ENCODE measurements around the gene LYPD6B.
A peak's percentile ranks its signal among the peaks of the same experiment; 100 is the strongest.
"Not testable (repeated sequence)": the region's sequence is repeated elsewhere in the genome, so short reads cannot be mapped to it uniquely, and the experiment has no call there.

Gene LYPD6B

DNA sequence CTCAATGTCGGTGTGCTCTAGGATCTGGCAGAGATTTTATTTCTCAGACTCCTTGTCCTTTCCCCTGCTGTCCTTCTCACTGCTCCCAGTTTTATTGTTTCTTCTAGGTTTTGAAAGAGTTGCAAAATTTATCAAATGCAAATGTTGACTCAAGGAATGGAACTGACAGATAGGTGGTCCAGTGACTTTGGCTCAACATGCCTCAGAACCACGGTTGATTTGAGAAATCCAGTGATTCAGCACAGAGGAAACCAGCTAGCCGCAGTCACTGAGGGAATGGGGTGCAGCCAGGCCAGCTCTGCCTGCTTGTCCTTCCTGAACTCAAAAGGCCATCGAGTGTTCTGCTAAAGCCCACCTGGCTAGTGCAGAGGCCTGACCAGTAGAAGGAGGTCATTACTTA, 166.2 kb downstream of the LYPD6B start:
- DNase-seq (ENCODE audit: low spot score) = no peak

DNA sequence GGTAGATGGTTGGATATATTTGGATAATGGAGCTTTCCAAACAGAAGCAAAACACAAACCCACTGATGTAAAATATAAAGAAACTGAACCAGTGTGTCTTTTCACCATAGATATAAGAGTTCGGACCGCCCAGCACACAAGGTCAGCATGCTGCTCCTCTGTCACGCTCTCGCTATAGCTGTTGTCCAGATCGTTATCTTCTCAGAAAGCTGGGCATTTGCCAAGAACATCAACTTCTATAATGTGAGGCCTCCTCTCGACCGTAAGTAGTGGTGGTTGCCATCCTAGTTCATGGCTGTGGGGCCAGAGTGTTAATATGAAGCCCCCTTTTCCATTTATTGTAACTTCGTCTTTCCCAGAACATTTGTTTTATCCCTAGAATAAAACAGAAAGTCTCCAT, 166.6 kb downstream of the LYPD6B start:
- no peak for DNase-seq (ENCODE audit: low spot score)

DNA sequence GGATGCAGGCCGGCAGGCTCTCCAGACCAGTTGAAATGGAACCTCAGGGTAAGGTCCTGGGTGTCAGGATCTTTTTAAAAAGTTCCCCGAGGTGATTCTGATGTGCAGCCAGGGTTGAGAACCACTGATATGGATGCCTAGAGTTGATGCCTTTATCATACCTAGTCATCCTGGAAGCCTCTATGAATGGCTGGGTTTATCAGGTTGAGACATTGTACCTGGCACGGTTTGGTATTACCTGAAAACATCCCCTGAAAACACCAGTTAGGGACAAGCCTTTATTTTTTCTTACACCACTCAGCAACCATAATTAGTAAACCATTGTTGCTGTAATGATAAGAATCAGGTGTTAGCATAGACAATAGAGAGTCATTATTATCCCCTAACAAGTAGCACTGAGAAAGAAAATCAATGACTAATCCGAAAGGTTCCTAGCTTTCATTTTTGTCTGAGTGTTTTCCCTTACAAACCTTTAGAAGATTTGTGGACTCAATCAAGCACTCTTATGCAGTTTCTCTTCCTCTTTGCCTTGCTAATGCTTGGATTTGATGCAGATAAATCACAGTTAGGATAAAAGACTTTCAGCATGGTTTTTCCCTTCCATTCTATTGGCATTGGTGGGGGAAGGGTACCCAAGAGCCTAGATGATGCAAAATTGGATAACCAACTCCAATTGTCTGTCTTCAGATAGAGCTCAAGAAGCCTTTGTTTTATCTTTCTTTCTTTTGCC, 175.4 kb downstream of the LYPD6B start:
- no peak for DNase-seq (ENCODE audit: low spot score)

DNA sequence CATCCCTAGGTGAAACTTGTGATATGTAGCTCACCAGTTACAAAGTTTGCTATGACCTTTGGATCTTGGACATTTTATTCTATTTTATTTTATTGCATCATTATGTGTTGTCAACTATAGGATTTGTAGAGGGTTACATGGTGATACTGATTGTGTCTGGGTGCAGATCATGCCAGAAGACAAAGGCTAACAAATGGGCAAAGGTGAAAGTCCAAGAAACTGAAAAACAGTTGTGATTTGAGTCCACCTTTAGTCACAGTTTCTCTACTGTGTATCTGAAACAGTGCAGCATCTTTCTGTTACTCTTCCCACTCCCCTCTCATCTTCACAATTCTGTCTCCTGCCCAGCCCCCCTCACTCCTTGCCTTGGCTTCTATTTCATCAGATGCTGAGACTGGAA, 180.0 kb downstream of the LYPD6B start:
- no peak for DNase-seq (ENCODE audit: low spot score)

DNA sequence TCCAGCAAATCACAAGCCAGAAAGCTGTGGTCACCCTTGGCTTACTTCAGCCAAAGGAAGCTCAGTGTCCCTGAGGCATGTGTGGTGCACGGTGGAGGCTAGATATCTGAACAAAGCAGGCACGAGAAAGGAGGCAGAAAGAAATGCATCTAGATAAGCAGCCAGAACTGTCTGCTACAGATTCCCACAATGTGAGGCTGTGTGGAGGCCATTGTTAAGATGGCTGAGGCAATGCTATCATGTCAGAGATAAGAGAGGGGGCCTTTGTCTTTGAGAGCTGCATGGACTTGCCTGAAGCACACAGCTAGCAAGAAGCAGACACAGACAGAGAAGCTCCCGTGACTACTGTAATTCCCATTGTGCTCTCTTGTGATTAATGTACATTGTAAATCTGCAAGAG, 181.4 kb downstream of the LYPD6B start:
- no peak for DNase-seq (ENCODE audit: low spot score)

DNA sequence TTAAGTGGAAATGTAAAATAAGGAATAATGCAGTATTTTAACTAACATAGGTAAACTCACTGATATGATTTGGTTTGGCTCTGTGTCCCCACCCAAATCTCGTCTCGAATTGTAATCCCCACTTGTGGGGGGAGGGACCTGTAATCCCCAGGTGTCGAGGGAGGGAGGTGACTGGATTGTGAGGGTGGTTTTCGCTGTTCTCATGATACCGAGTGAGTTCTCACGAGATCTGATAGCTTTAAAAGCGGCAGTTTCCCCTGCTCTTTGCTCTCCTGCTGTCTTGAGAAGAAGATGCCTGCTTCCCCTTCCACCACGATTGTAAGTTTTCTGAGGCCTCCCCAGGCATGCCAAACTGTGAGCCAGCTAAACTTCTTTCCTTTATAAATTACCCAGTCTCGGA, 182.5 kb downstream of the LYPD6B start:
- DNase-seq (ENCODE audit: low spot score) = no peak

DNA sequence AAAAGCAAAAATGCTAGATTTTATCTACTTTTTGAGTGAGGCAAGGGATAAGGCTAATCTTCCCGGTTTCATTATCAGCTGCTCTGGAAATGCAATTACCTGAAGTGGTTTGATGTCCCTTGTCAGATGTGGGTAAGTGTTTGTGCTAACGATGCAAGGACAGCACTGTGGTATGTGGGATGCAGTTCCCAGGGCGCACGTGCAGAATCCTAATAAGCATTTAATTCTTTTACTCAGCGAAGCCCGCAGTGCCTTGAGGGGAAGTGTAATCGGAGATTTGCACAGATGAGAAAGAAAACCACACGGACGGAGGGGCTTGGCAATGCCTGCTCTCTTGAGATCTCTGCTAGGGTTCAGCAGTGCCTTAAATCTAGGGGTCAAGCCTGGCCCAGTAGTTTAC, 183.4 kb downstream of the LYPD6B start:
- peak; percentile 60 for DNase-seq (ENCODE audit: low spot score)

DNA sequence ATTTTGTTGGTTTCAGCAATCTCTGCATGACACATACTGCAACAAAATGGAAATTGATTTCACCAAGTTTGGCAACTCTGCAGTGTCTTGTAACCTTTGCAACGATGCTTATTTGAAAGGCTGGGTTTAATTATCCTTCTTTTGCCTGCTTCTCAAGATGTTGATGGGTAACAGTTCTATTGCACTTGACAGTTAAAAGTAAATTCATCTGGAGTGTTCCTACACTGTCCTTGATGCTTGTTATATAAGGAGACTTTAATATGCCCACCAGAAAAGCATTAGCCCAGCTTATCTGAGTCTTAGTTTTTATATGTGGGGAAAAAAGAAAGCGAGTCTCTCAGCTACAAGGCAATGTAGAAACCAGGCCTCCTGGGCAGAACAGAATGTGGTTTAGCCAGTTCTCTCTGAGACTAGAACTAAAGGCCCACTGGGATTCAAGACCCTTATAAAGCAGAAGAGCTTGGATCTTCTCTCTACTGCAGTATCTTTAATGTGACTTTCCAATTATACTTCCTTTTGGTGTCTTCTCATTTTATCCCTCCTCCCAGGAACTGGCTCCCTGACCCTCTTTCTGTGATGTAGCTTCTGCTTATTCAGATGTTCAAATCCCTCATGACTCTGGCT, 185.1 kb downstream of the LYPD6B start:
- DNase-seq (ENCODE audit: low spot score) = no peak

DNA sequence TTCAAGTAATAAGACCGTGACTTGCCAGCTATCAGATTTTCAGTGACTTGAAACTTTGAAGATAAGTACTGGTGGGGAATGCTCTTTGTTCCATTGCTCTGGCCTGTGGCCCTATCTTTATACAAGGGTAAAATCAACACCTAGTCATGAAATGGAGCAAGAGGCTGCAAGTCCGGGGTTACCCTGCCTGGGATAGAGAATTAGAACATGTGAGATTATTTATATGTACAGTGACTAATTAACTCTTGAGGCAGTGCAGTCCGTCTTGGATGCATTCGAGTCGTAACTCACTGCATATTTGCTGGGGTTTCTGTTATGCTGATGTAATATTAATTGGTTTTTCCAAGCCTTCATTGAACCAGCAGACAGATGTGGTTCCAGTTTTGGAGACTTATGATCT, 186.0 kb downstream of the LYPD6B start:
- no peak for DNase-seq (ENCODE audit: low spot score)

DNA sequence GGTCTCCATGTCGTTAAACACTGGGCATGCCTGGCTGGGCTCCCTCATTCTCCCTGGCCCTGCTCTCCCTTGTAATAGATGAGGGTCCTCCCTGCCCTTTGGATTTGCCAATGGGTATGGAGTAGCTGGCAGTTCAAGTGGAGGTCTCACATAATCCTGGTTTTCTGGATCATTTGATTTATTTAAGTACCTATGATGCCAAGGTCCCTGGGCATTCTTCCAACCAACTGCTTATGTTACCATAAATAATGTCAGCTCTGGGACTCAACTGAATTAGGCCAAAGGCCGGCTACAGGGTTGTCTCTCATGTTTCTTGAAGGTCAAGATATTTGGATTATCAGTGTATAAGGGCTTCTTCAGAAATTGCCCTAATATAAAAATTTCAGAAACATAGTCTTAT, 186.9 kb downstream of the LYPD6B start:
- DNase-seq (ENCODE audit: low spot score) = no peak

DNA sequence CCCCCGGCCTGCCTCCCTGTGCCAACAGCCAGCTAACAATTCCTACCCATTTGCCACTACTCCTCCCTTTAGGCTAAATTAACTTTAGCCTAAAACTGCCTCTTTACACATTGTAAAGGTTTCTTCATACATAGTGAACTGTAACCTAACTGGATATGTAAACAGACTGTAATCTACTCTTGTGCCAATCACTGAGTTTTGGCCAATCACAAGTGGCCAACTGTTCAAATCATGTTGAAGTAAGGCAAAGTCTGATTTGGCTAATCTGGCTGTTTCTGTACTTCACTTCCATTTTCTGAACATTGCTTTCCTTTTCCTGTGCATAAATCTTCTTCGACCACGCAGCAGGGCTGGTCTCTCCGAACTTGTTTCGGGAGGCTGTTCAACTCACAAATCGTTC, 188.3 kb downstream of the LYPD6B start:
- no peak for DNase-seq (ENCODE audit: low spot score)

DNA sequence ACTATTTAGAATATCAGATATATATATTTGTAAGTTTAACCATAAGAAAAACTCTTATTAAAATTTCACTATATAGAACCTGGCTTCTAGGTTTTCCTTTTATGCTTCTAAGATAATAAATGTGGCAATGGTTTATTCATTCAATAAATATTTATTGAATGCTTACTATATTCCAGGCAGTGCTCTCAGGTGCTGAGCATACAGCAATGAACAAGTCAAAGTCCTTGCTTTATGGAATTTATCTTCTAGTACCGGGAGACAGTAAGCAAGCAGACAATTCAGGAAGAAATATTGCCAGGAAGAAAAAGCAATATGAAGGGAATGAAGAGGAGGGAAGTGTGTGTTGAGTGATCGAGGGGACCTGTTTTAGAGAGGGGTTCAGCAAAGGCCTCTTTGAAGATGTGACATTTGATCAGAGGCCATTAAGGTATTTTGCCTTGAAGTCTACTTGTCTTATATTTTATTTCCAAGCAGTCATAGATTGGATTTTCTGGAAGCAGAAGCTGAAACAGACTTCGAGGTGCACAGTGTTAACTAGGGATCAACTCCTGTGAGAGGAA, 197.4 kb downstream of the LYPD6B start:
- DNase-seq (ENCODE audit: low spot score) = no peak

DNA sequence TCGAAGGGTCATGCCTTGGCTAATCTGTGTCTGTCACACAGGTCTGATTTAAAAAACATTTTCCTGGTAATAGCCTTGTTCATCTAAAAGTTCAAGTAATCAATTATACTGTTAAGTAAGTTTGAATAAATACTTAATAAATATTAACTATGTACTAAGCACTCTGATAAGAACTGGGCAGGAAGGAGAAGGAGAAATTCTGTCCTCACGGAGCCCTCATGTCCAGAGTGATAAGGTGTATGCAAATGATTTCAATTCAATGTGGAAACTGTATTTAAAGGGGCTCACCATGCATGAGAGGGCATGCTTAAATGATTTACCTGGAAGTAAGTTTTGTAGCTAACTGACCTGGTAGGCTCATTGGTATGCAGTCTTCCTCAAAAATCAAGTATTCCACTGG, 197.9 kb downstream of the LYPD6B start:
- no peak for DNase-seq (ENCODE audit: low spot score)

DNA sequence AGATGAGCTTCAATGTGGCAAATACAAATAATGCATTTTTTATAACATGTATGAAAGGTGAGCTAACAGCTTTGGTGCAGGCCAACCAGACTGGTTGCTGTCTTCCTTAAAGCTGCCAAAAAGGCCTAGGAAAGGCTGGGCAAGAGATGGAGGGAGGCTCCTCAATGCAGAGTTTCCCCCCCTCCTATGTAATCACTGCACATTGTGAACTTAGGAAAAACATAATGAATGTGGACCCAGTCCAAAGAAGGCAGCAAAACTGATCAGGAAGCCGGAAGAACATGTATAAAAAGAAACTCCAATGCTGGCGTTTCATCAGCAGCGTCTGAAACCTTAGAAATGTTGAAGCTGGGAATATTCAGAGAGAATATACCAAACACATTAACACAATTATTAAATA, 207.7 kb downstream of the LYPD6B start:
- DNase-seq (ENCODE audit: low spot score) = no peak

DNA sequence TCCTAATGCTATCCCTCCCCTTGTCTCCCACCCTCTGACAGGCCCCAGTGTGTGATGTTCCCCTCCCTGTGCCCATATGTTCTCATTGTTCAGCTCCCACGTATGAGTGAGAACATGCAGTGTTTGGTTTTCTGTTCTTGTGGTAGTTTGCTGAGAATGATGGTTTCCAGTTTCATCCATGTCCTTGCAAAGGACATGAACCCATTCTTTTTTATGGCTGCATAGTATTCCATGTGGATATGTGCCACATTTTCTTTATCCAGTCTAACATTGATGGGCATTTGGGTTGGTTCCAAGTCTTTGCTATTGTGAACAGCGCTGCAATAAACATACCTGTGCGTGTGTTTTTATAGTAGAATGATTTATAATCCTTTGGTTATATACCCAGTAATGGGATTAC, 212.9 kb downstream of the LYPD6B start:
- DNase-seq (ENCODE audit: low spot score) = not testable (repeated sequence)

DNA sequence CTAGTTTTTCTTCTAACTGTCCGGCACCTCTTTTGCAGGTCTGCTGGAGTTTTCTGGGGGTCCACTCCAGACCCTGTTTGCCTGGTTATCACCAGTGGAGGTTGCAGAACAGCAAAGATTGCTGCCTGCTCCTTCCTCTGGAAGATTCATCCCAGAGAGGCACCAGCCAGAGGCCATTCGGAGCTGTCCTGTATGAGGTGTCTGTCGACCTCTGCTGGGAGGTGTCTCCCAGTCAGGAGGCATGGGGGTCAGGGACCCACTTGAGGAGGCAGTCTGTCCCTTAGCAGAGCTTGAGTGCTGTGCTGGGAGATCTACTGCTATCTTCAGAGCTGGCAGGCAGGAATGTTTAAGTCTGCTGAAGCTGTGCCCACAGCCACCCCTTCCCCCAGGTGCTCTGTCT, 218.4 kb downstream of the LYPD6B start:
- DNase-seq (ENCODE audit: low spot score) = not testable (repeated sequence)

DNA sequence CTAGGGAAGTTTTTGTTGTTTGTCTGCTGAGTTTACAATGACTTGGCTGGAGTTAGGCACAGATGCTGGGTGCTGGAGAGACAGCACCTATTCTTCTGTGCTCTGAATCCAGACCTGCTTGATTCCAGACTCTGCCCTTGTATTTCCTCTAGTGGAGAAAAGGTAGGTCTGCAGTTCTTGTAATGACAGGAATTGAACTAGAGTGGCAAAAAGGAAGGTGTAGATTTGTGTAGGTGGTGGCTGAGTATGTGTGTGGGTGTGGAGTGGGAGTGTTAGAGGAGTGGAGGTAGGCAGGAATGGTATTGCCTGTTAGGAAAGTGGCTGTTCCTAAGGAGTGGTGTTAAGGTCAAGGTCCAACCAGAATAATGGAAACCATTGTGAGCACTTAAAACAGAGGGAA, 220.0 kb downstream of the LYPD6B start:
- no peak for DNase-seq (ENCODE audit: low spot score)

DNA sequence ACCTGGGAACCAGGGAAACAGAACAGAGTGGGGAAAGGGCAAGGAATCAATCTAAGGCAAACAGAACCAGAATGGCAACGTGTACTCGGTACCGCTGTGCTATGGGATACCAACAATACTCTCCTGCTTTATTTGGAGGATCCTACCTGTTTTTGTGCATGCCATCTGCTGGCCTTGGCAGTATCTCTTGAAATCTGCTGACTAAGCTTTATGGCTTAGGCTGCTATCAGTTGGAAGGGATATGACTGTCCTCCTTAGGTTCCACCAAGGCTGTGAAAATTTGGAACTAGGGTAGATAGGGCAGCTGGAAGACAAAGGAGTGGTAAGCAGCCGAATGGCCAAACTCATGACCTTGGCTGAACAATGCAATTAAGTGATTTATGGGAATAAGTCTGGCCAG, 220.6 kb downstream of the LYPD6B start:
- no peak for DNase-seq (ENCODE audit: low spot score)

DNA sequence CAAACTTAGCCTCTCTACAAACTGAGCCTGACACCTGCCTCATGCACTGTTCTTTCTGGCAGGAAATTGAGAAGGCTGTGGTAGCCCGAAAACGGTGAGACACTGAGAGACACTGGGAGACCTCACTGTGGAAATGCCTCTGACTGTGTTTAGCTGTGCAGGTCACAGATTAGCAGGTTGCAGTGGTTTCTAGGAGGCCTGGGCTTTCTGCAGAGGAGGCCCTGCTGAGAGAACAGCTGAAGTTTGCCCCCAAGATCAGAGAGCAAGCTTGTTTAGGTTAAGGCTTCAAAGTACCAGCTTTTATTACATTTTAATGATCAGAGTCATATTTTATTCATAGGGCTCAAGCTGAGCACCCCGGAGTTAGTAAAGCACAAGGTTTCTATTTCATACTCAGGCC, 223.2 kb downstream of the LYPD6B start:
- DNase-seq (ENCODE audit: low spot score) = no peak
